Keratinocyte (primary cell): Measurements from ENCODE around the gene TFG. TPM values are rescaled to one million over a fixed set of nuclear protein-coding genes. Genes with fewer than 3 reads are reported as not detected.

Experiments
- DNase-seq: peaks from one replicate; pipeline ENCODE4 v3.0.0-alpha.2; 2011; ENCODE audit warnings: low read depth, missing footprints, low spot score
- FAIRE-seq: peaks from 2 replicates; lab custom pipeline; 2011; peaks lifted over from hg19 to GRCh38; lab: Jason Lieb, UNC
- H2AFZ ChIP-seq: 2 replicates; pipeline ENCODE4 v1.6.0; 2012; ENCODE audit warnings: low read length, control low read depth, inconsistent platforms; ENCODE audit not compliant: control insufficient read depth
- H3K27ac ChIP-seq: 2 replicates; pipeline ENCODE4 v1.5.1; 2011; ENCODE audit warnings: low read length; ENCODE audit not compliant: control insufficient read depth, insufficient read depth
- H3K27me3 ChIP-seq: 3 replicates; pipeline ENCODE4 v1.6.0; 2011; ENCODE audit warnings: low read length; ENCODE audit not compliant: control insufficient read depth, insufficient read depth; ENCODE audit errors: extremely low read depth
- H3K36me3 ChIP-seq, 2 experiments: 2 replicates in 1 of 2; 3 replicates in 1 of 2; pipeline ENCODE4 v1.5.1; 2011; ENCODE audit warnings: low read length in 2 of 2, mild to moderate bottlenecking in 1 of 2; ENCODE audit not compliant: control insufficient read depth in 2 of 2, insufficient read depth in 2 of 2; ENCODE audit errors: extremely low read depth in 1 of 2
- H3K4me1 ChIP-seq: 3 replicates; pipeline ENCODE4 v1.5.1; 2011; ENCODE audit warnings: low read length; ENCODE audit not compliant: control insufficient read depth, insufficient read depth; ENCODE audit errors: extremely low read depth
- H3K4me2 ChIP-seq: 3 replicates; pipeline ENCODE4 v1.6.0; 2011; ENCODE audit warnings: low read depth, low read length; ENCODE audit not compliant: control insufficient read depth, insufficient read depth; ENCODE audit errors: extremely low read depth
- H3K4me3 ChIP-seq, 3 experiments: fragments of 200-600 bp in 1 of 3; sonication (generic) in 1 of 3; 2 replicates in 2 of 3; 3 replicates in 1 of 3; pipeline ENCODE4 v1.5.1; 2011 to 2016; ENCODE audit warnings: low read length in 3 of 3, mild to moderate bottlenecking in 3 of 3, control low read depth in 2 of 3, inconsistent platforms in 1 of 3, low read depth in 1 of 3, mixed read lengths in 1 of 3, mixed run types in 1 of 3, moderate library complexity in 1 of 3; ENCODE audit not compliant: control insufficient read depth in 2 of 3, insufficient read depth in 2 of 3; ENCODE audit errors: extremely low read depth in 1 of 3
- H3K79me2 ChIP-seq: 2 replicates; pipeline ENCODE4 v1.6.0; 2012; ENCODE audit warnings: low read length; ENCODE audit not compliant: control insufficient read depth, insufficient read depth
- H3K9ac ChIP-seq: 3 replicates; pipeline ENCODE4 v1.6.0; 2011; ENCODE audit warnings: low read length; ENCODE audit not compliant: control insufficient read depth, insufficient read depth; ENCODE audit errors: extremely low read depth
- H3K9me1 ChIP-seq: 3 replicates; pipeline ENCODE4 v1.6.0; 2011; ENCODE audit warnings: low read length; ENCODE audit not compliant: control insufficient read depth, insufficient read depth; ENCODE audit errors: extremely low read depth
- H3K9me3 ChIP-seq: 2 replicates; pipeline ENCODE4 v1.5.1; 2012; ENCODE audit warnings: low read depth, low read length; ENCODE audit not compliant: control insufficient read depth
- H4K20me1 ChIP-seq: 3 replicates; pipeline ENCODE4 v1.6.0; 2011; ENCODE audit warnings: low read length; ENCODE audit not compliant: control insufficient read depth, insufficient read depth; ENCODE audit errors: extremely low read depth
- CTCF ChIP-seq, 3 experiments: IDR thresholded peaks in 1 of 3; conservative IDR thresholded peaks in 1 of 3; optimal IDR thresholded peaks in 1 of 3; 2 replicates in 2 of 3; 3 replicates in 1 of 3; pipeline versions ENCODE3 to v1.5.1; 2011; ENCODE audit warnings: low read length in 3 of 3, mild to moderate bottlenecking in 3 of 3, moderate library complexity in 2 of 3, control low read depth in 1 of 3, inconsistent platforms in 1 of 3; ENCODE audit not compliant: insufficient read depth in 2 of 3; ENCODE audit errors: extremely low read depth in 1 of 3
- EZH2 ChIP-seq: IDR thresholded peaks from one replicate; pipeline ENCODE4 v1.6.1; 2012; ENCODE audit warnings: inconsistent platforms, mild to moderate bottlenecking, low read length, moderate library complexity
- dilution Hi-C: fragments of 300-500 bp; cut with MboI; formaldehyde crosslinking; loops from one replicate; pipeline ENCODE4 v1.7.0; 2020; ENCODE audit warnings: low sequenced_read_pairs; ENCODE audit not compliant: extremely low pct_ligation_motif_present
- polyA plus RNA-seq, 5 experiments: library from polyadenylated mRNA; depleted of rRNA in 3 of 5; stranded (reverse) in 3 of 5; stranded (forward) in 1 of 5; unstranded in 1 of 5; fragments of >200 nt; gene quantifications; 1 replicate in 1 of 5; 2 replicates in 3 of 5; 3 replicates in 1 of 5; pipeline versions ENCODE4 v1.2.1 to v1.2.3, GENCODE V29; 2011 to 2012; ENCODE audit warnings: missing spikeins in 2 of 5, low read depth in 1 of 5, low replicate concordance in 1 of 5

The TFG gene
- polyA plus RNA-seq, 1 donor (not counting 4 experiments of a cell fraction or from before 2014, with no cell fraction given), result 177 TPM

- H3K9me1 ChIP-seq, result no peaks in the 10 kb centered on the region
- TF ChIP-seq EZH2 (no peak), CTCF (optimal IDR thresholded peaks at IDR 0.05 in 1 of 3, IDR thresholded peaks at IDR 0.05 in 1 of 3, conservative IDR thresholded peaks at IDR 0.05 in 1 of 3; ENCODE audit: extremely low read depth in 1 of 3, insufficient read depth in 2 of 3, low read length in 3 of 3) (no peak)
- peaks cover 10% of the 10 kb centered on the region for H3K4me1 ChIP-seq
- no peaks in the 10 kb centered on the region for H3K36me3 ChIP-seq
- no peaks in the 10 kb centered on the region for H3K27me3 ChIP-seq
- H3K27ac ChIP-seq, result no peak overlapping the region
- H3K4me2 ChIP-seq, result no peak overlapping the region
- H3K9ac ChIP-seq, result no peak overlapping the region
- H3K79me2 ChIP-seq, result no peaks in the 10 kb centered on the region
- DNase-seq (no peak), FAIRE-seq (peak; percentile 17)
- H3K4me3 ChIP-seq, result no peak overlapping the region
- dilution Hi-C loops, result loop anchor here (25.0 kb wide), 1 partner anchor 89 kb away; no protein-coding TSS in a partner anchor
- no peaks in the 10 kb centered on the region for H3K9me3 ChIP-seq
- peak overlapping the region; percentile 8 for H2AFZ ChIP-seq
- no peaks in the 10 kb centered on the region for H4K20me1 ChIP-seq
Measured at GRCh38 chr3:100798012-100798411, 88.7 kb downstream of the TFG start.

Other genes starting within 250 kb of the TFG start
- gene TMEM45A, start 216.9 kb upstream of the TFG start, polyA plus RNA-seq, result 29.7 to 61.1 TPM (median 57.2 TPM) in 3 replicates
- gene ADGRG7, start 99.9 kb upstream of the TFG start, polyA plus RNA-seq, result 0.03 to 0.06 TPM (median 0.03 TPM) in 3 replicates